HepG2 (cell line): Measurements from ENCODE around the gene DPH7. TPM values are rescaled to one million over a fixed set of nuclear protein-coding genes. Genes with fewer than 3 reads are reported as not detected.

Experiments
- BHLHE40 ChIP-seq: IDR thresholded peaks from 2 replicates; pipeline ENCODE4 v1.6.1; 2011; ENCODE audit warnings: low read length, improper control_type of control experiment
- CBX1 ChIP-seq: IDR thresholded peaks from one replicate; pipeline ENCODE4 v1.6.1; 2016; ENCODE audit warnings: antibody characterized with exemption, low read depth
- FLYWCH1 ChIP-seq: sonication (generic); formaldehyde crosslinking; IDR thresholded peaks from 2 replicates; pipeline ENCODE4 v1.8.1; 2023; ENCODE audit warnings: mild to moderate bottlenecking, missing genetic modification reagents
- FOXK2 ChIP-seq: fragments of 450-650 bp; IDR thresholded peaks from 2 replicates; pipeline ENCODE4 v1.6.1; 2016
- GLMP ChIP-seq: sonication (generic); formaldehyde crosslinking; IDR thresholded peaks from 2 replicates; pipeline ENCODE4 v1.9.0; 2021; ENCODE audit warnings: missing genetic modification reagents, mild to moderate bottlenecking, borderline replicate concordance
- KAT7 ChIP-seq: IDR thresholded peaks from 2 replicates; pipeline ENCODE4 v1.6.1; 2018; ENCODE audit warnings: borderline replicate concordance, missing compliant biosample characterization
- KDM5A ChIP-seq: fragments of 200-600 bp; sonication (generic); IDR thresholded peaks from 2 replicates; pipeline ENCODE4 v1.7.0; 2018; ENCODE audit warnings: antibody characterized with exemption, mild to moderate bottlenecking, low read length, borderline replicate concordance
- MATR3 ChIP-seq: sonication (generic); formaldehyde crosslinking; IDR thresholded peaks from 2 replicates; pipeline ENCODE4 v1.4.0; 2020; ENCODE audit warnings: missing genetic modification reagents
- PLRG1 ChIP-seq: fragments of 450-650 bp; conservative IDR thresholded peaks from 2 replicates; pipeline ENCODE4 v1.6.1; 2016
- PRDM15 ChIP-seq: sonication (generic); formaldehyde crosslinking; IDR thresholded peaks from 2 replicates; pipeline ENCODE4 v1.4.0; 2020; ENCODE audit warnings: missing genetic modification reagents
- RARG ChIP-seq: sonication (generic); formaldehyde crosslinking; IDR thresholded peaks from 2 replicates; pipeline ENCODE4 v1.4.0; 2020; ENCODE audit warnings: low read depth, mild to moderate bottlenecking, missing genetic modification reagents
- SMYD3 ChIP-seq: sonication (generic); formaldehyde crosslinking; IDR thresholded peaks from 2 replicates; pipeline ENCODE4 v1.8.1; 2023; ENCODE audit warnings: mild to moderate bottlenecking, missing genetic modification reagents
- THAP9 ChIP-seq: sonication (generic); formaldehyde crosslinking; IDR thresholded peaks from 2 replicates; pipeline ENCODE4; 2020; ENCODE audit warnings: missing genetic modification reagents, mild to moderate bottlenecking, borderline replicate concordance
- YEATS2 ChIP-seq: sonication (generic); formaldehyde crosslinking; IDR thresholded peaks from 2 replicates; pipeline ENCODE4 v1.4.0; 2020; ENCODE audit warnings: missing genetic modification reagents, borderline replicate concordance
- ZFP37 ChIP-seq: sonication (generic); formaldehyde crosslinking; IDR thresholded peaks from 2 replicates; pipeline ENCODE4 v1.4.0; 2020; ENCODE audit warnings: missing genetic modification reagents, borderline replicate concordance
- ZNF121 ChIP-seq: sonication (generic); formaldehyde crosslinking; IDR thresholded peaks from 2 replicates; pipeline ENCODE4 v1.5.0; 2020; ENCODE audit warnings: mild to moderate bottlenecking, missing genetic modification reagents
- ZNF260 ChIP-seq: sonication (generic); formaldehyde crosslinking; IDR thresholded peaks from 2 replicates; pipeline ENCODE4 v1.4.0; 2020; ENCODE audit warnings: missing genetic modification reagents, low read depth, mild to moderate bottlenecking, borderline replicate concordance
- ZNF263 ChIP-seq: sonication (generic); formaldehyde crosslinking; IDR thresholded peaks from 2 replicates; pipeline ENCODE4 v1.4.0; 2020; ENCODE audit warnings: missing genetic modification reagents
- ZNF414 ChIP-seq: sonication (generic); formaldehyde crosslinking; IDR thresholded peaks from 2 replicates; pipeline ENCODE4 v1.5.0; 2020; ENCODE audit warnings: missing genetic modification reagents
- ZNF550 ChIP-seq: sonication (generic); formaldehyde crosslinking; IDR thresholded peaks from 2 replicates; pipeline ENCODE4 v1.4.0; 2020; ENCODE audit warnings: mild to moderate bottlenecking, missing genetic modification reagents, borderline replicate concordance
- ZNF709 ChIP-seq: sonication (generic); formaldehyde crosslinking; IDR thresholded peaks from 2 replicates; pipeline ENCODE4 v1.5.0; 2020; ENCODE audit warnings: mild to moderate bottlenecking, missing genetic modification reagents
- ZNF780A ChIP-seq: sonication (generic); formaldehyde crosslinking; IDR thresholded peaks from 2 replicates; pipeline ENCODE4 v1.8.0; 2022; ENCODE audit warnings: mild to moderate bottlenecking, missing genetic modification reagents, moderate library complexity
- polyA plus RNA-seq, 8 experiments: library from polyadenylated mRNA; depleted of rRNA in 3 of 8; stranded (reverse) in 7 of 8; unstranded in 1 of 8; fragments of >200 nt; fragmentation: Illumina TruSeq in 4 of 8; extraction: Trizol in 4 of 8; gene quantifications; 2 replicates each; pipeline versions ENCODE4 v1.2.1 to v1.2.3, GENCODE V29; 2011 to 2016; ENCODE audit warnings: low read depth in 4 of 8, missing spikeins in 1 of 8, mixed read lengths in 1 of 8; ENCODE audit not compliant: insufficient read depth in 1 of 8
- total RNA-seq, 5 experiments: library from RNA; depleted of rRNA; stranded (reverse); fragments of >200 nt; fragmentation: Illumina TruSeq; extraction: Trizol; gene quantifications; 2 replicates each; pipeline ENCODE4 v1.2.3, GENCODE V29; 2016; ENCODE audit warnings: low read depth in 1 of 5

Gene DPH7
- total and polyA plus RNA-seq, 2 of the 13 experiments (the other 11 are each of a cell fraction or from before 2014, with no cell fraction given) = 27.6 to 31.6 TPM

GRCh38 chr9:137578518-137579258 is at the start of gene DPH7 (continued):
- TF ChIP-seq MATR3 (no peak), SMYD3 (no peak), ZNF260 (CRISPR knock-in tag) (no peak), THAP9 (CRISPR knock-in tag) (0 out of 2 replicates have a peak, but pooled peaks have one; percentile 28), ZNF121 (CRISPR knock-in tag) (peak; percentile 44; the same call in 1 of the 2 replicates), ZNF780A (peak; percentile 76; the same call in 1 of the 2 replicates), GLMP (no peak), ZNF414 (CRISPR knock-in tag) (no peak), ZFP37 (CRISPR knock-in tag) (no peak), ZNF709 (CRISPR knock-in tag) (no peak; the same call in 1 of the 2 replicates), FOXK2 (no peak), YEATS2 (CRISPR knock-in tag) (peak; percentile 90), KAT7 (CRISPR knock-in tag) (peak; percentile 90; the same call in 1 of the 2 replicates), ZNF550 (CRISPR knock-in tag) (no peak), CBX1 (no peak), PLRG1 (no peak), ZNF263 (CRISPR knock-in tag) (0 out of 2 replicates have a peak, but pooled peaks have one; percentile 12), FLYWCH1 (peak; percentile 74; the same call in 1 of the 2 replicates), PRDM15 (CRISPR knock-in tag) (no peak), RARG (no peak), BHLHE40 (0 out of 2 replicates have a peak, but pooled peaks have one; percentile 23), KDM5A (peak; percentile 82; the same call in 1 of the 2 replicates)
